Measurements from ENCODE around the gene ANKRD24.

ANKRD24 gene

DNA sequence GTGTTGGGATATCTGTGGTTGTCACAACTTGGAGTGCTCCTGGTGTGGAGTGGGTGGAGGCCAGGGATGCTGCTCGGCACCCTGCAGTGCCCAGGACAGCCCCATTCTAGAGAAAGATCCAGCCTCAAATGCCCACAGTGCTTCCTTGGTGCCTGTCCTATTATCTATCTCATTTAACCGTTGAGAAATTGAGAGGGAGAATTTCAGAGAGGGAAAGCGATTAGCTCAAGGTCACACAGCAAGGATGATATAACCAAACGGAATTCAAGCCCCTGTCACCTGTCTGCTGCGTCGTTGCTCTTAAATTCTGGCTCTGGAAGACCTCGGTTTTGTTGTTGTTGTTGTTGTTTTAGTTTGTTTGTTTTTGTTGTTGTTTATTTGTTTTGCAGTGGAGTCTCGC is 13.5 kb downstream of the ANKRD24 start:
- H3K79me2 ChIP-seq (ENCODE audit: insufficient read depth, low read length) = no peaks in the 10 kb centered on the region
- no peak overlapping the region for H3K4me3 ChIP-seq (ENCODE audit: low read length, poor library complexity, severe bottlenecking)
- H3K4me2 ChIP-seq (ENCODE audit: low read depth, low read length, poor library complexity, severe bottlenecking) = no peak overlapping the region
- no peaks in the 10 kb centered on the region for H3K9me3 ChIP-seq (ENCODE audit: insufficient read depth, low read depth, low read length)
- TF ChIP-seq, protein P1, sequence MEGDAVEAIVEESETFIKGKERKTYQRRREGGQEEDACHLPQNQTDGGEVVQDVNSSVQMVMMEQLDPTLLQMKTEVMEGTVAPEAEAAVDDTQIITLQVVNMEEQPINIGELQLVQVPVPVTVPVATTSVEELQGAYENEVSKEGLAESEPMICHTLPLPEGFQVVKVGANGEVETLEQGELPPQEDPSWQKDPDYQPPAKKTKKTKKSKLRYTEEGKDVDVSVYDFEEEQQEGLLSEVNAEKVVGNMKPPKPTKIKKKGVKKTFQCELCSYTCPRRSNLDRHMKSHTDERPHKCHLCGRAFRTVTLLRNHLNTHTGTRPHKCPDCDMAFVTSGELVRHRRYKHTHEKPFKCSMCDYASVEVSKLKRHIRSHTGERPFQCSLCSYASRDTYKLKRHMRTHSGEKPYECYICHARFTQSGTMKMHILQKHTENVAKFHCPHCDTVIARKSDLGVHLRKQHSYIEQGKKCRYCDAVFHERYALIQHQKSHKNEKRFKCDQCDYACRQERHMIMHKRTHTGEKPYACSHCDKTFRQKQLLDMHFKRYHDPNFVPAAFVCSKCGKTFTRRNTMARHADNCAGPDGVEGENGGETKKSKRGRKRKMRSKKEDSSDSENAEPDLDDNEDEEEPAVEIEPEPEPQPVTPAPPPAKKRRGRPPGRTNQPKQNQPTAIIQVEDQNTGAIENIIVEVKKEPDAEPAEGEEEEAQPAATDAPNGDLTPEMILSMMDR (conservative IDR thresholded peaks at IDR 0.05; ENCODE audit: low read length) = no peak
- no peak for TF ChIP-seq EZH2phosphoT487 (IDR thresholded peaks at IDR 0.05; ENCODE audit: borderline replicate concordance)
- no peaks in the 10 kb centered on the region for H3F3A ChIP-seq (ENCODE audit: low read depth)
- H4K20me1 ChIP-seq (ENCODE audit: insufficient read depth, low read length, poor library complexity, severe bottlenecking) = no peaks in the 10 kb centered on the region
- no peaks in the 10 kb centered on the region for H3K9me2 ChIP-seq (replicated peaks; ENCODE audit: low read depth, low read length)
- H3K9ac ChIP-seq (ENCODE audit: low read depth, low read length, poor library complexity, severe bottlenecking) = no peak overlapping the region
- H3K36me3 ChIP-seq (ENCODE audit: insufficient read depth, low read length) = no peaks in the 10 kb centered on the region
- no peaks in the 10 kb centered on the region for H3K4me1 ChIP-seq (ENCODE audit: insufficient read depth, low read length, poor library complexity, severe bottlenecking)
- no peak overlapping the region for H2AFZ ChIP-seq (ENCODE audit: low read length)
- H3K27me3 ChIP-seq (ENCODE audit: insufficient read depth, low read length, poor library complexity, severe bottlenecking) = no peaks in the 10 kb centered on the region

DNA sequence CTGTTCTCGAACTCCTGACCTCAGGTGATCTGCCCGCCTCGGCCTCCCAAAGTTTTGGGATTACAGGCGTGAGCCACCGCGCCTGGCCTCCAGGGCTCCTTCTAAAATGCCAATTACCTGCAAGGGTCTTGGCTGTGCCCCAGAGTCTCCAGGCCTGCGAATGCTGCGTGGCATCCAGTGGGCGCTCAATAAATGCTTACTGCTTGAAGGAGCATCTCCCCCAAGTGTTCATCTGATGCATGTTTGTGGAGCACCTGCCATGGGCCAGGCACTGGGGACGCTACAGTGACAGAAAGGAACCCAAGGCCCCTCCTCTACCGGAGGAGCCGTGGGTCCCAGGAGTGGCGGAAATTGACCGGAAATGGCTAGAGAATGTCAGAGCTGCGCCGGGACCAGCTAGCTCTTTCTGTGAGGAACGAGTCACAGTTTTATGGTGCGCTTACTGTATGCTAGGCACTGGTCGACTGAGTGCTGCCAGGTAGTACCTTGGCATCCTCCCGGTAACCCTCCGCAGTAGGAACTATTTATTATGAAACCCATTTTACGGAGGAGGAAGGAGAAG is 14.2 kb downstream of the ANKRD24 start:
- H3K27me3 ChIP-seq (ENCODE audit: insufficient read depth, low read length, poor library complexity, severe bottlenecking) = no peaks in the 10 kb centered on the region
- no peak for TF ChIP-seq EZH2phosphoT487 (IDR thresholded peaks at IDR 0.05; ENCODE audit: borderline replicate concordance)
- TF ChIP-seq, protein P1 (conservative IDR thresholded peaks at IDR 0.05; ENCODE audit: low read length) = no peak
- no peak overlapping the region for H3K4me2 ChIP-seq (ENCODE audit: low read depth, low read length, poor library complexity, severe bottlenecking)
- no peak overlapping the region for H3K9ac ChIP-seq (ENCODE audit: low read depth, low read length, poor library complexity, severe bottlenecking)
- no peaks in the 10 kb centered on the region for H3K9me2 ChIP-seq (replicated peaks; ENCODE audit: low read depth, low read length)
- H2AFZ ChIP-seq (ENCODE audit: low read length) = no peak overlapping the region
- H3K4me3 ChIP-seq (ENCODE audit: low read length, poor library complexity, severe bottlenecking) = no peak overlapping the region
- no peaks in the 10 kb centered on the region for H3K9me3 ChIP-seq (ENCODE audit: insufficient read depth, low read depth, low read length)
- H3K4me1 ChIP-seq (ENCODE audit: insufficient read depth, low read length, poor library complexity, severe bottlenecking) = no peaks in the 10 kb centered on the region
- H3F3A ChIP-seq (ENCODE audit: low read depth) = no peaks in the 10 kb centered on the region
- H3K79me2 ChIP-seq (ENCODE audit: insufficient read depth, low read length) = no peaks in the 10 kb centered on the region
- no peaks in the 10 kb centered on the region for H4K20me1 ChIP-seq (ENCODE audit: insufficient read depth, low read length, poor library complexity, severe bottlenecking)
- H3K36me3 ChIP-seq (ENCODE audit: insufficient read depth, low read length) = no peaks in the 10 kb centered on the region

DNA sequence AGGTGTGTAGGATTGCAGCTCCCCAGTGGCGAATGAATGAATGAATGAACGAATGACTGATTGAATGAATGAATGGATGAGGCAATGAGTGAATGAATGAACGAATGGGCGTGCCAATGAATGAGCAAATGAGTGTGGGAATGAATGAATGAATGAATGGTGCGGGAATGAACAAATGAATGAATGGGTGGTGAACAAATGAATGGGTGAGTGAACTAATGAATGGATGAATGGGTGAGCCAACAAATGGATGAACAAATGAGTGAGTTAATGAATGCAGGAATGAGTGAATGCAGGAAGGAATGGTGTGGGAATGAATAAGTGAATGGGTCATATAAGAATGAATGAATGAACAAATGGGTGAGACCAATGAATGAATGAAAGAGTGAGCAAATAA is 14.7 kb downstream of the ANKRD24 start:
- no peak overlapping the region for H3K4me3 ChIP-seq (ENCODE audit: low read length, poor library complexity, severe bottlenecking)
- TF ChIP-seq EZH2phosphoT487 (IDR thresholded peaks at IDR 0.05; ENCODE audit: borderline replicate concordance) = no peak
- TF ChIP-seq, protein P1 (conservative IDR thresholded peaks at IDR 0.05; ENCODE audit: low read length) = no peak
- no peaks in the 10 kb centered on the region for H3K36me3 ChIP-seq (ENCODE audit: insufficient read depth, low read length)
- no peaks in the 10 kb centered on the region for H3K9me3 ChIP-seq (ENCODE audit: insufficient read depth, low read depth, low read length)
- no peak overlapping the region for H2AFZ ChIP-seq (ENCODE audit: low read length)
- no peak overlapping the region for H3K9ac ChIP-seq (ENCODE audit: low read depth, low read length, poor library complexity, severe bottlenecking)
- no peaks in the 10 kb centered on the region for H3F3A ChIP-seq (ENCODE audit: low read depth)
- no peaks in the 10 kb centered on the region for H4K20me1 ChIP-seq (ENCODE audit: insufficient read depth, low read length, poor library complexity, severe bottlenecking)
- H3K27me3 ChIP-seq (ENCODE audit: insufficient read depth, low read length, poor library complexity, severe bottlenecking) = no peaks in the 10 kb centered on the region
- H3K9me2 ChIP-seq (replicated peaks; ENCODE audit: low read depth, low read length) = no peaks in the 10 kb centered on the region
- no peak overlapping the region for H3K4me2 ChIP-seq (ENCODE audit: low read depth, low read length, poor library complexity, severe bottlenecking)
- no peaks in the 10 kb centered on the region for H3K4me1 ChIP-seq (ENCODE audit: insufficient read depth, low read length, poor library complexity, severe bottlenecking)
- H3K79me2 ChIP-seq (ENCODE audit: insufficient read depth, low read length) = no peaks in the 10 kb centered on the region
